ENCODE measurements around the gene MYCBP2.
"Not testable (repeated sequence)": the region's sequence is repeated elsewhere in the genome, so short reads cannot be mapped to it uniquely, and the experiment has no call there.

The MYCBP2 gene

DNA sequence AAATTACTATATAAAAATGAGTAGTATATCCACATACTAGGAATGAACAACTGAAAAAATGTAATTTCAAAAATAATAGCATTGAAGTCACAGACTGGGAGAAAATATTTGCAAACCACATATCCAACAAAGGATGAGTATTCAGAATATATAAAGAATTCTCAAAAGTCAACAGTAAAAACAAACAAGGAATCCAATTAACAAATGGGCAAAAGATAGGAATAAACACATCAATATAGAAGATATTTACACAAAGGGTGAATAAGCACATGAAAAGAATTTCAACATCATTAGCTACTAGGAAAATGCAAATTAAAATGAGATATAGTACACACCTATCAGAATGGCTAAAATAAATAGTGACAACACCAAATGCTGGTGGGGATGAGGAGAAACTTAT, 37.0 kb downstream of the MYCBP2 start:
- DNase-seq = no peak

- not testable (repeated sequence) for DNase-seq
Observed at GRCh38 chr13:77285632-77286031, 41.3 kb downstream of the MYCBP2 start.

GRCh38 chr13:77285098-77285497, 41.8 kb downstream of the MYCBP2 start:
- no peak for DNase-seq

- DNase-seq = no peak
Observed at GRCh38 chr13:77274126-77274525, 52.8 kb downstream of the MYCBP2 start.

- no peak for DNase-seq
Observed at GRCh38 chr13:77269141-77269540, 57.8 kb downstream of the MYCBP2 start.

DNA sequence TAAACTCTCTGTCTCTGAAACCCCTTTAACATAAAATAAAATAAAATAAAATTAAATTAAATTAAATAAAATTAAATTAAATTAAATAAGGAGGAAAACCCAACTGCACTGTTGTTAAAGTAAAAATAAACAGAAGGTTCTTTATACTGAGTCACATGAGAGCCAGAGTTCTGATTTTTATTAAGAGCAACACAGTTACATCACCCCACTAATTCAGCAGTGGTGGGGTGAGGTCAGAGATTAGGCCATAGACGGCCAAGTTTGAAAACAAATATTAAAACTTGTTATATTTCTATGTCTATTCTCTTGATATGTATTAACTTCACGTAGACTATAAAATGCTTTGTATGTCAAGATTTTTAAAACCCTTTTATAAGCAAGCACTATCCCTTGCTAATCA, 59.5 kb downstream of the MYCBP2 start:
- DNase-seq = no peak

- DNase-seq = no peak
Observed at GRCh38 chr13:77265336-77265735, 61.6 kb downstream of the MYCBP2 start.

GRCh38 chr13:77262198-77262597, 64.7 kb downstream of the MYCBP2 start:
- no peak for DNase-seq

- no peak for DNase-seq
Observed at GRCh38 chr13:77250975-77251374, 75.9 kb downstream of the MYCBP2 start.

DNA sequence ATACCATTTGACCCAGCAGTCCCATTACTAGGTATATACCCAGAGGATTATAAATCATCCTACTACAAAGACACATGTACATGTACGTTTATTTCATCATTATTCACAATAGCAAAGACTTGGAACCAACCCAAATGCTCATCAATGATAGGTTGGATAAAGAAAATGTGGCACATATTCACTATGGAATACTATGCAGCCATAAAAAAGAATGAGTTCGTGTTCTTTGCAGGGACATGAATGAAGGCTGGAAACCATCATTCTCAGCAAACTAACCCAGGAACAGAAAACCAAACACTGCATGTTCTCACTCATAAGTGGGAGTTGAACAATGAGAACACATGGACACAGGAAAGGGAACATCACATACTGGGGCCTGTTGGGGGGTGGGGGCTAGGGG, 81.7 kb downstream of the MYCBP2 start:
- DNase-seq = not testable (repeated sequence)

GRCh38 chr13:77239312-77239711, 87.6 kb downstream of the MYCBP2 start:
- no peak for DNase-seq

DNA sequence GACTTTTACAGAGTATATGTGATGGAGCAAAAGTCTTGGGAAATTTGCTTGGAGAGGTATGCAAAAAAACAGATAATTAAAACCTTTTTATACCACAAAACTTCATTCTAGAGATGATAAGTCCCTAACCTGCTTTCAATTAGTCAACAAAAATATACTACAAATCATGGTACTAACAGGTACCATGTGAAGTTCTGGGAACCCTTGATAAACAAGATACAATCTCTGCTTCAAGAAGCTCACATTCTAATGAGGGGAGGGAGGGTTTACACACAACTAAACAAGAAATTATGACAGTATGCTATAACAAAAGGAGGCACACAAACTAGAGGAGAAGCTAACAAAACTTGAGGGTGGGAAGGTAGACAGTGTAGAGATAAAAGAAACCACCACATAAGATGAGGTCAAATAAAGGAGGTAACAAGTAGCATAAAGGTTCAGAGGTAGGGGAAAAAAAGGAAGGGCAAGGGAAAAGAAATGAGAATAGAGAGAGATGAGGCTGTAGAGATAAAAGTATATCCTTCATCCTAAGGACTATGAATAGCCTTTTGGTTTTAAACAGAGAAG, 91.4 kb downstream of the MYCBP2 start:
- no peak for DNase-seq

DNA sequence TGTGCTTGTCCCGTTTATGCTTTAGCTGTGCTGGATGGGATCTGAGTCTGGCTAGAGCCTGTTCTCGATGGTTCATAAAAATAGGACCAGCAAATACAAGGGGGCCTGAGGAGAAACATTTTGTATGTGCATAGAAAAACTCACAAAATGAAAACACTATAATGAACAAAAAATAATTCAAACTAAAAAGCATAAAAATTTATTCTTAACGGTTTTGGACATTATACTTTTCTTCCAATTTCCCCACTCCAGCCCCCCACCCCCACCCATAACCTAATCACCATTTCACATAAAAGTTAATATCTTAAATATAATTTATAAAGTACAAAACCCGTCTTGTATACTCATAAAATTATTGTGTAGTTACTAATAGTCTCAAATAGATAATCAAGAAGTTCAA, 93.7 kb downstream of the MYCBP2 start:
- no peak for DNase-seq

DNA sequence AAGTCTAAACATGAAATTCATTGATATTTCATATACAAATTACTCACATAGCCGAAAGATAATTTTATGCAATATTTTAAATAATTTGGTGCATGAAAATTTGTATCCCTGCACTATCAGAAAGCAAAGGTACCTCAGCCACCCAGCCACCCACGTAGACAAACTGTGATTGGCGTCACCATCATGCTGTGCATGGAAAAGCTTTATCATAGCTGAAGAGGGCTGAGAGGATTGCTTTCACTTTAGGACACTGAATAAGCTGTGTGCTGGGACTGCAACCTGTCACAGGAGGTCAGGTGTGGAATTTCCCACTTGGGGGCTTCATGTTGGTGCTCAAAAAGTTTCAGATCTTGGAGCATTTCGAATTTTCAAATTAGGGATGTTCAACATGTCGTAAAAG, 96.3 kb downstream of the MYCBP2 start:
- no peak for DNase-seq

GRCh38 chr13:77225946-77226345, 100.9 kb downstream of the MYCBP2 start:
- DNase-seq = no peak

GRCh38 chr13:77222909-77223308, 104.0 kb downstream of the MYCBP2 start:
- no peak for DNase-seq

DNA sequence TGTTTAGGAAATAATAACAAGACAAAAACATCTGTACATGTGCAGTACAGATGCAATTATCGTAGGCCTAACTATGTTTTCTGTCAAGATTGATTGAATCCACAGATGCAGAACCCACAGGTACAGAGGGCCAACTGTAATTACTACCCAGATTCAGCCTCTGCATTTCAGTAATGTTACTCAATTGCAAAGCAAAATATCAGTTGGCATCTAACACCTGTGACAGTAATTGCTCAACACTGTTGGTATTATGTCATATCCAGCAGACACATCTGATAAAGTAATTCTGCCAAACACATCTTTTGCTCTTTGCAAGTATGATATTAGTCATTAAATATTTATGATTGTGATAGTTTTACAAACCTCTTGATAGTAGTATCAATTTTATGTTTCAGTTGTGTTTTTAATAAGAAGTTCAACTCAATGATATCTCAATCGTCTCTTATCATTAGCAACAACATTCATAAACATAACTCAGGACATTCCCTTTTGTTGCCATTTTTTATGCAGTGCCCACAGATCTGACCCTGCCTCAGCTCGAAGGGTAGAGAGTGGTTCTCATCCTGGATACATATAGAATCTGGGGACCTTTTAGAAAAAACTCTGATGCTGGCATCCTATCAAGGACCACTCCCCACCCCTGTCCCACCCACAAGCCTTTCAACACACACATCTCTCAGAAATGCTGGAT, 104.7 kb downstream of the MYCBP2 start:
- no peak for DNase-seq

DNA sequence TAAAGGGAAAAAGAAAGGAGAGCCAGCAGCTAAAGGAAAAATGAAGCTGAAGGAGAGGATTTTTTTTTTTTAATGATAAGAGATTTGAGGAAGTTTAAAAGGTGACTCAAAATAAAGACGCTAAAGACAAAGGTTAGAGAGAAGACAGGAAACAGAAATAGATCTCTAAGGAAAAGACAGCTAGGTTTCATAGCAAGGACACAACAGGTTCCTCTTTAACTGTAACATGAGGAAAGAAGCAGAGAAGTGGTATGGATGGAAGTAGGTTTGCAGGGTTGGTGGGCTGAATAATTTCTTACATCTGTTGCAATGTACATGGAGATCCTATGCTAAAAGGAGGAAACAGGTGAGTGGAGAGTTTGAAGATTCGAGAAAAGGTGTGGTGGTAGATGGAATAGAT, 107.5 kb downstream of the MYCBP2 start:
- peak; percentile 70 to 80 for DNase-seq

GRCh38 chr13:77218274-77218673, 108.6 kb downstream of the MYCBP2 start:
- DNase-seq = no peak

DNA sequence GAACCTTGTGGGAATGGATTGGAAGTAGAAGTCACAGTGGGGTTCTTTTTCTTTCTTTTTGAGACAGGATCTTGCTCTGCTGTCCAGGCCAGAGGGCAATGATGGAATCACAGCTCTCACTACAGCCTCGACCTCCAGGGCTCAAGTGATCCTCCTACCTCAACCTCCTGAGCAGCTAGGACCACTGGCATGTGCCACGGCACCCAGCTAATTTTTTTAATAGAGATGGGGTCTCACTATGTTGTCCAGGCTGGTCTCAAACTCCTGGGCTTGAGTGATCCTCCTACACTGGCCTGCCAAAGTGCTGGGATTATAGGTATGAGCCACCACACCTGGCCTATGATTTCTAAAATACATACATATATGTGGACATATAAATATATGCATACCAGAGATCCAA, 111.4 kb downstream of the MYCBP2 start:
- DNase-seq = no peak

DNA sequence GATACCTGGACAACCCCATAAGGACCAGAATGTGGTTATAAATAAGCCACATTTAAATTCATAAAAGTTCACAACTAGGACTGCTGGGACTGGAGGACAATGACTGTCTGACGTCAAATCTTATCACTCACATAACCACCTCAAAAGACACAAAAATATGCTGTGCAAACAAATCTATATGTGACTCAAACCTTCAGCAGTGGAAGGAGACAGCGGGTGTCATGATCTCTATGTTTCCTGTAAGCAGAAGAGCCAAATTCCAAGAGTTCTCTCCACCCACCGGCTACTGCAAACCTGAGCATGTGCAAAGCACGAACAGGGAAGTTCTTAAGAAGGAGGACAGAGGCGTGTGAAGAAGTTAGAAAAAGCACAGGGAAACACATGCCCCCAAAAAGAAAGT, 113.2 kb downstream of the MYCBP2 start:
- DNase-seq = no peak

GRCh38 chr13:77207943-77208342, 119.0 kb downstream of the MYCBP2 start:
- DNase-seq = no peak

- DNase-seq = not testable (repeated sequence)
Observed at GRCh38 chr13:77198995-77199394, 127.9 kb downstream of the MYCBP2 start.

DNA sequence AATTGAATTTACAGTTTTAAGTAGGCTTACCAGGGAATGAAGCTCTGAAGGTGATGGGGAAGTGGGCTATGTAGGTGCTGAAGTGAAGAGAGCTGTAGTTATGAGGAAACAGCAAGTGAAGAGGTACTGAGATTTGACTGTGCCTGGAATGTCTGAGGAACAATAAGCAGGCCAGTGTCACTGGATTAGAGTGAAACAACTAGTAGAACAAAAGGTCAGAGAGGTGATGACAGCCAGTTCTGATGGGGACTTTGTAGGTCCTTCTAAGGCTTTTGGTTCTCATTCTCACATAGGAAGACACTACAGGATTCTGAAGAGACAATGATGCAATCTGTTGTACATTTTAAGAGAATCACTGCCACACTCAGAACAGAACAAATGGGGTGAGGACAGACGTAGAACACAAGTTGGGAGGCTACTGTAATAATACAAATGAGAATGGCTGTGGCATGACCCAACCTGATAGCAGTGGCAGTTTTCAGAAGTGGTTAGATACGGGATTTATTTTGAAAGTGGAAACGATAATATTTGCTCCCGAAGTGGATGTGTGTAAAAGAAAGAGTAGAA, 130.8 kb downstream of the MYCBP2 start:
- DNase-seq = no peak

All from Kasumi-1 (cell line).